ENCODE results near the gene COX6A2.

DNA sequence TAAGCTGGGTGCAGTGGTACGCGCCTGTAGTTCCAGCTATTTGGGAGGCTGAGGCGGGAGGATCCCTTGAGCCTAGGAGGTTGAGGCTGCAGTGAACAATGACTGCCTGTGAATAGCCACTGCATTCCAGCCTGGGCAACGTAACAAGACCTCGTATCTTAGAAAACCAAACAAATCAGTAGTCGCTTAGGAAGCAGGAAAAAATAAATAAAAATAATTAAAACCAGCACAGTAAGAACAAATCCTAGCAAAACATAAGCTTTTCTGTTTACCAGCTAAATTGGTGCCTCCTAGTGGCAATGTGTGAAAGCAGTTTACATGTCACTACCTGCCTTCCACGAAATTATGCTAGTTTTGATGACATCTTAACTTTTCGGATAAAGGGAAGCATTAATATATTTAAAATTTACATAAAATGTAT is 32.4 kb upstream of the COX6A2 start:
- no peak for TF ChIP-seq EZH2phosphoT487 (IDR thresholded peaks at IDR 0.05; ENCODE audit: borderline replicate concordance, low read depth)
- TF ChIP-seq, protein P1, sequence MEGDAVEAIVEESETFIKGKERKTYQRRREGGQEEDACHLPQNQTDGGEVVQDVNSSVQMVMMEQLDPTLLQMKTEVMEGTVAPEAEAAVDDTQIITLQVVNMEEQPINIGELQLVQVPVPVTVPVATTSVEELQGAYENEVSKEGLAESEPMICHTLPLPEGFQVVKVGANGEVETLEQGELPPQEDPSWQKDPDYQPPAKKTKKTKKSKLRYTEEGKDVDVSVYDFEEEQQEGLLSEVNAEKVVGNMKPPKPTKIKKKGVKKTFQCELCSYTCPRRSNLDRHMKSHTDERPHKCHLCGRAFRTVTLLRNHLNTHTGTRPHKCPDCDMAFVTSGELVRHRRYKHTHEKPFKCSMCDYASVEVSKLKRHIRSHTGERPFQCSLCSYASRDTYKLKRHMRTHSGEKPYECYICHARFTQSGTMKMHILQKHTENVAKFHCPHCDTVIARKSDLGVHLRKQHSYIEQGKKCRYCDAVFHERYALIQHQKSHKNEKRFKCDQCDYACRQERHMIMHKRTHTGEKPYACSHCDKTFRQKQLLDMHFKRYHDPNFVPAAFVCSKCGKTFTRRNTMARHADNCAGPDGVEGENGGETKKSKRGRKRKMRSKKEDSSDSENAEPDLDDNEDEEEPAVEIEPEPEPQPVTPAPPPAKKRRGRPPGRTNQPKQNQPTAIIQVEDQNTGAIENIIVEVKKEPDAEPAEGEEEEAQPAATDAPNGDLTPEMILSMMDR (IDR thresholded peaks at IDR 0.05), result peak; percentile 82
- no peak; a peak in 1 of 4 replicates for TF ChIP-seq EP300 (IDR thresholded peaks at IDR 0.05; ENCODE audit: borderline replicate concordance in 1 of 2, low read depth in 1 of 2, low read length in 1 of 2)
- no peak for TF ChIP-seq FOXM1 (IDR thresholded peaks at IDR 0.05; ENCODE audit: low read depth)
- TF ChIP-seq NRF1 (IDR thresholded peaks at IDR 0.05; ENCODE audit: low read depth, low read length), result no peak
- TF ChIP-seq, protein P2, sequence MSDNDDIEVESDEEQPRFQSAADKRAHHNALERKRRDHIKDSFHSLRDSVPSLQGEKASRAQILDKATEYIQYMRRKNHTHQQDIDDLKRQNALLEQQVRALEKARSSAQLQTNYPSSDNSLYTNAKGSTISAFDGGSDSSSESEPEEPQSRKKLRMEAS (IDR thresholded peaks at IDR 0.05; ENCODE audit: low read depth), result no peak
- no peak for TF ChIP-seq YY1 (IDR thresholded peaks at IDR 0.05; ENCODE audit: low read depth)
